Activated naive CD4-positive, alpha-beta T cell treated with anti-CD3 and anti-CD28 coated beads for 36 hours (primary cell): ENCODE data around the gene C10orf67. TPM values are rescaled to one million over a fixed set of nuclear protein-coding genes. Genes with fewer than 3 reads are reported as not detected.

Source experiments
- CTCF ChIA-PET: fragments of 350-600 bp; sonication (Branson Sonifier 250); formaldehyde crosslinking; loops from one replicate; lab custom pipeline; 2021; ENCODE audit warnings: antibody characterized with exemption; lab: Charles Lee
- DNase-seq: peaks from one replicate; pipeline ENCODE4 v3.0.0-alpha.2; 2020
- H3K27ac Mint-ChIP-seq: one replicate; pipeline ENCODE4 v1.8.0; 2021; ENCODE audit warnings: mild to moderate bottlenecking, mixed read lengths
- H3K27me3 Mint-ChIP-seq: one replicate; pipeline ENCODE4 v1.8.0; 2021; ENCODE audit warnings: low read depth, mixed read lengths
- H3K36me3 Mint-ChIP-seq: one replicate; pipeline ENCODE4 v1.8.0; 2021; ENCODE audit warnings: low read depth, mixed read lengths
- H3K4me1 Mint-ChIP-seq: one replicate; pipeline ENCODE4 v1.8.0; 2021; ENCODE audit warnings: low read depth, mixed read lengths
- H3K4me3 Mint-ChIP-seq: one replicate; pipeline ENCODE4 v1.8.0; 2021; ENCODE audit warnings: mild to moderate bottlenecking, moderate library complexity, mixed read lengths
- H3K9me3 Mint-ChIP-seq: one replicate; pipeline ENCODE4 v1.8.0; 2021; ENCODE audit warnings: mixed read lengths
- intact Hi-C: fragments of 100-400 bp; cut with micrococcal nuclease; formaldehyde crosslinking; loops from one replicate; pipeline ENCODE4 v1.15.1; 2023
- total RNA-seq, 2 experiments: library from RNA; stranded (reverse); gene quantifications; one replicate each; pipeline ENCODE4 v1.2.3, GENCODE V29; 2021

Gene C10orf67
- total RNA-seq, 2 experiments from 2014 or later: 2.0 to 3.2 TPM

- Mint-ChIP-seq H3K27ac (no peak overlapping the region), H3K4me3 (no peak overlapping the region), H3K36me3 (no peaks in the 10 kb centered on the region), H3K9me3 (no peaks in the 10 kb centered on the region), H3K4me1 (peaks cover 10% of the 10 kb centered on the region), H3K27me3 (peaks cover 76% of the 10 kb centered on the region)
- intact Hi-C loops: loop anchor here (5.0 kb wide), 1 partner anchor 33 kb away; no protein-coding TSS in a partner anchor
- DNase-seq: no peak
- CTCF ChIA-PET: no interaction called here
Measured at GRCh38 chr10:23200586-23200985, 144.0 kb downstream of the C10orf67 start.

GRCh38 chr10:23199768-23200511 is 144.7 kb downstream of the C10orf67 start:
- Mint-ChIP-seq H3K4me1 (peaks cover 12% of the 10 kb centered on the region), H3K27me3 (peaks cover 80% of the 10 kb centered on the region), H3K27ac (no peak overlapping the region), H3K36me3 (no peaks in the 10 kb centered on the region), H3K4me3 (no peak overlapping the region), H3K9me3 (no peaks in the 10 kb centered on the region)
- CTCF ChIA-PET: no interaction called here
- intact Hi-C loops: loop anchor here (5.0 kb wide), 1 partner anchor 33 kb away; no protein-coding TSS in a partner anchor
- no peak for DNase-seq

DNA sequence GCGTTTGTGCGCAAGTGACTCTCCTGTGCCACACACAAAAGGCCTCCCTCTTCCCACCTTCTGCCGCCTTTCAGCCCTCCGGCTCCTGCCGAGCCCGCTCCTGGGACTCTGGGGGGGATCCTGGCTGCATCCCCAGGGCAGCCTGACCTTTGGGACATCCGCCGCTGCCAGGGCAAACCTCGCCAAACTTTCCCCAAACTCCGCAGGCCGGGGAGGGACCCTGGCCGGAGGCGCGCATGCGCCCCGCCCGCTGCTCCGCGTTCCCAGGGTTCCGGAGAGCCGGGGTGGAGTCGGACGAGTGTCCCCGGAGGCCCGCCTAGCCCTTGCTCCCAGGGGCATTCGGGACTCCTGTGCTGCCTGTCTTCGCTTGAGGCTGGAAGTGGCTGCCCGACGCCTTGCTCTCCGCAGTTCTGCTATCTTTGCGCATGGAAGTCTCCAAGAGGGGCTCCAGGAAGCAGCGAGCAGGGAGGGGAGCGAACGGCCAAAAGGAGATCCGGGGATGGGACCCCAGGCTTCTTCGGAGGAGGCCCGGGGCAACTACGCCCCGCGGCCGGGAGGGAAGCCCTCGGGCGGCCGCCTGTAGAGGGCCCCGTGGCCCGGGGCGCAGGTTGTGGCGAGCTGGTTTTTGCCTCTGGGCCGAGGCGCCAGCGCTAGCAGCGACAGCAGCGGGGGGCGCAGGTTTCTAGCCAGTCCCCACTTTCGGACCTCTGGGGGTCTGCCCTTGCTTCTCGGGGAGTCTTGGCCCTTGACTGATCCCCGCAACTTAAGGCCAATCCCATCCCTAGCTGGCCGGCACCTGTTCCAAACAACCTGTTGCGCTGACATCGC is 145.4 kb downstream of the C10orf67 start:
- no peak for DNase-seq
- H3K4me1 Mint-ChIP-seq: peaks cover 12% of the 10 kb centered on the region
- H3K27ac Mint-ChIP-seq: no peak overlapping the region
- H3K27me3 Mint-ChIP-seq: peaks cover 81% of the 10 kb centered on the region
- no peak overlapping the region for H3K4me3 Mint-ChIP-seq
- H3K9me3 Mint-ChIP-seq: no peaks in the 10 kb centered on the region
- CTCF ChIA-PET: no interaction called here
- intact Hi-C loops: no loop called here
- H3K36me3 Mint-ChIP-seq: no peaks in the 10 kb centered on the region

GRCh38 chr10:23198610-23198939 is 146.0 kb downstream of the C10orf67 start:
- H3K4me1 Mint-ChIP-seq: peaks cover 14% of the 10 kb centered on the region
- H3K4me3 Mint-ChIP-seq: no peak overlapping the region
- intact Hi-C loops: no loop called here
- no peak overlapping the region for H3K27ac Mint-ChIP-seq
- CTCF ChIA-PET: no interaction called here
- H3K9me3 Mint-ChIP-seq: no peaks in the 10 kb centered on the region
- no peak for DNase-seq
- peaks cover 78% of the 10 kb centered on the region for H3K27me3 Mint-ChIP-seq
- H3K36me3 Mint-ChIP-seq: no peaks in the 10 kb centered on the region

DNA sequence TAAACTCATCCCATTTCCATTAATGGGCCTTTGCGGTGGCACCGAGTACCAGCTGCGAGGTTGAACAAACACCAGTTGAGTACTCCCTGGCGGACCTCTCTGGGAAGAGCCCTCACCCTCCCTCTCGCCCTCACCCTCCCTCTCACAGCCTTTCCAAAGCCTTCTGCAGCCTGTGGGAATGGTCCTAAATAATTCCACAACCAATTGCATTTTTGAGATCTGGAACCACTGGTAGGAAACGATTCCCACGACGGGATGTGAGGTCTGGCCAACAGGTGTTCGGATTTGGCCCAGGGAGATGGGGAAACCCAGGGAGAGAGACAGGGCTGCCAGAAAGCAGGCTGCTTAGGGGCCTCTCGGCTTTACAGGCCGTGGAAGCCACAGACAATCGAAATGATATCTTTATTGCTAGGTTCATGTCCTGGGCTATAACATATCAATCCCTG is 147.2 kb downstream of the C10orf67 start:
- Mint-ChIP-seq H3K9me3 (no peaks in the 10 kb centered on the region), H3K4me3 (no peak overlapping the region), H3K36me3 (no peaks in the 10 kb centered on the region), H3K27ac (no peak overlapping the region), H3K4me1 (peaks cover 15% of the 10 kb centered on the region), H3K27me3 (peaks cover 78% of the 10 kb centered on the region)
- no peak for DNase-seq
- intact Hi-C loops: no loop called here
- CTCF ChIA-PET: no interaction called here

GRCh38 chr10:23196915-23197314 is 147.7 kb downstream of the C10orf67 start:
- H3K9me3 Mint-ChIP-seq: no peaks in the 10 kb centered on the region
- H3K27me3 Mint-ChIP-seq: peaks cover 75% of the 10 kb centered on the region
- H3K36me3 Mint-ChIP-seq: no peaks in the 10 kb centered on the region
- intact Hi-C loops: no loop called here
- CTCF ChIA-PET: interaction anchor here (0.6 kb wide), 1 partner anchor 22 kb away, joined by 3 read pairs; no protein-coding TSS in a partner anchor
- no peak overlapping the region for H3K27ac Mint-ChIP-seq
- no peak for DNase-seq
- H3K4me3 Mint-ChIP-seq: no peak overlapping the region
- peaks cover 16% of the 10 kb centered on the region for H3K4me1 Mint-ChIP-seq

GRCh38 chr10:23195846-23196600 is 148.6 kb downstream of the C10orf67 start:
- H3K9me3 Mint-ChIP-seq: no peaks in the 10 kb centered on the region
- H3K27me3 Mint-ChIP-seq: peaks cover 71% of the 10 kb centered on the region
- H3K36me3 Mint-ChIP-seq: no peaks in the 10 kb centered on the region
- no peak for DNase-seq
- no peak overlapping the region for H3K4me3 Mint-ChIP-seq
- CTCF ChIA-PET: interaction anchor here (0.6 kb wide), 1 partner anchor 21 kb away, joined by 3 read pairs; no protein-coding TSS in a partner anchor
- intact Hi-C loops: no loop called here
- H3K27ac Mint-ChIP-seq: no peak overlapping the region
- peaks cover 18% of the 10 kb centered on the region for H3K4me1 Mint-ChIP-seq

DNA sequence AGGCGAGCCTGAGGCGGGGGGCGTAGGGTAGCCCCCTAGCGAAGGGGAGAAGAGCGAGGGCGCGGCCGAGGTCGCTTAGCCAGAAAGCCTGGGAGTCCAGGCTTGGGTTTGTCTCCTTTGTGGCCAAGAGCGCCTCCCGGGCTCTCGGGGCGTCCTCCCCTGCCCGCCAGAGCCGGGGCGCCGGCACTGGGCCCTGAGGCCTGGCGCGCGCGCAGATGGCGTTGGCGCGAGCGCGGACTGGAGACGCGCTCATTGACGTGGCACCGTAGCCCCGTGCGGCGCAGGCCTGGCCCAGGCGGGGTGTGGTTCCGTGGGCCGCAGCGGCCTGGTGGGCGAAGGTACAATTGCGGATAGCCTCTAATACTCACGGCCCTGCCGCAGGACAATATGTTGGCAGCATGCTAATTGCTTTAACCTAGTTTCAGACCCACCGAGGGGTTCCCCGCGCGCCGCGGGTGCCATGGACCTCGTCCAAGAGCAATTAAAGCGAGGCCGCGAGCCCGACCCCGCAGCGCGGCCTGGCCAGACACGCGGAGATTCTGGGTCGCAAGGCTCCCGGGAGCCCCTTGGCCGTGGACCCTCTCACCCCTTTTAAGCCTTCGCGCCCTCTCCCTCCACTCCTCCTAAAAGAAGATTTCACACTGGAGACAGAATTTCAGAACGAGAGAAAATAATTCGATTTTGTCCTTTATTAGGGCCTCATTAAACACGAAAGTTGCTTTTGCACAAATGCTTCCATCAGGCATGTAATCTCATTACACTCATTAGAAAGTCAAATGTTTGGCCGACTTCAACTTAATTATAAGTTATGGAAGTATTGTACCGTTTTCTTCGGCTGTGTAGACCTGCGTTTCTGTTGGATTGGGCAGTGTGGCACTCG is 149.4 kb downstream of the C10orf67 start:
- intact Hi-C loops: no loop called here
- Mint-ChIP-seq H3K9me3 (no peaks in the 10 kb centered on the region), H3K27me3 (peaks cover 72% of the 10 kb centered on the region), H3K4me1 (peaks cover 19% of the 10 kb centered on the region), H3K27ac (no peak overlapping the region), H3K36me3 (no peaks in the 10 kb centered on the region), H3K4me3 (no peak overlapping the region)
- DNase-seq: no peak
- CTCF ChIA-PET: no interaction called here

DNA sequence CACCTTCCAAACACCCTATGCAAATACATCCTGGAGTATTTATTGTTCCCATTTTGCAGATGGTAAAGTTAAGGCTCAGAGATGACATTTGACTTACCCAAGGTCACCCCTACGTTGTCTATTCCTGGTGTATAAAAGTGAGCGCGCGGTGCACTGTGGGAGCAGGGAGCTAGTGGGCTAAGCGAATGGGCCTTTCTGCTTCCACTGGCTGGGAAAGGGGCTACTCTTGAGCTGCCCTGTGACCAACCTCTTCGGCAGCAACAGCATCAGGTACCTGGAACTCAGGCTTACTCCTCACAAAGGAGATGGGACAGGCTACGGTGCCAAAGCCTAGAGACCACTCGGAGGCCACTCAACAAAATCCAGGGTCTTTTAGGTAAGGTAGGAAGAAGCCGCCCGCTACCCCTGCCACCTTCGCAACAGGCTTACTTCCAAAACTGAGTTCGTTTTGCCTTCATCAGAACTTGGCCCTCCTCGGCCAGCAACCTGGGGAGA is 150.1 kb downstream of the C10orf67 start:
- Mint-ChIP-seq H3K4me1 (peaks cover 13% of the 10 kb centered on the region), H3K27ac (no peak overlapping the region), H3K27me3 (peaks cover 69% of the 10 kb centered on the region), H3K4me3 (no peak overlapping the region), H3K9me3 (no peaks in the 10 kb centered on the region), H3K36me3 (no peaks in the 10 kb centered on the region)
- DNase-seq: no peak
- intact Hi-C loops: no loop called here
- CTCF ChIA-PET: no interaction called here

- H3K4me1 Mint-ChIP-seq: peaks cover 12% of the 10 kb centered on the region
- H3K36me3 Mint-ChIP-seq: no peaks in the 10 kb centered on the region
- no peak overlapping the region for H3K27ac Mint-ChIP-seq
- H3K27me3 Mint-ChIP-seq: peaks cover 73% of the 10 kb centered on the region
- CTCF ChIA-PET: interaction anchor here (0.6 to 1.1 kb wide), 2 partner anchors 27 to 34 kb away, joined by 3 read pairs; no protein-coding TSS in a partner anchor
- H3K9me3 Mint-ChIP-seq: no peaks in the 10 kb centered on the region
- no peak for DNase-seq
- no peak overlapping the region for H3K4me3 Mint-ChIP-seq
- intact Hi-C loops: no loop called here
Measured at GRCh38 chr10:23193435-23194074, 151.0 kb downstream of the C10orf67 start.
